ENCODE measurements around the gene MGMT.

Gene MGMT

DNA sequence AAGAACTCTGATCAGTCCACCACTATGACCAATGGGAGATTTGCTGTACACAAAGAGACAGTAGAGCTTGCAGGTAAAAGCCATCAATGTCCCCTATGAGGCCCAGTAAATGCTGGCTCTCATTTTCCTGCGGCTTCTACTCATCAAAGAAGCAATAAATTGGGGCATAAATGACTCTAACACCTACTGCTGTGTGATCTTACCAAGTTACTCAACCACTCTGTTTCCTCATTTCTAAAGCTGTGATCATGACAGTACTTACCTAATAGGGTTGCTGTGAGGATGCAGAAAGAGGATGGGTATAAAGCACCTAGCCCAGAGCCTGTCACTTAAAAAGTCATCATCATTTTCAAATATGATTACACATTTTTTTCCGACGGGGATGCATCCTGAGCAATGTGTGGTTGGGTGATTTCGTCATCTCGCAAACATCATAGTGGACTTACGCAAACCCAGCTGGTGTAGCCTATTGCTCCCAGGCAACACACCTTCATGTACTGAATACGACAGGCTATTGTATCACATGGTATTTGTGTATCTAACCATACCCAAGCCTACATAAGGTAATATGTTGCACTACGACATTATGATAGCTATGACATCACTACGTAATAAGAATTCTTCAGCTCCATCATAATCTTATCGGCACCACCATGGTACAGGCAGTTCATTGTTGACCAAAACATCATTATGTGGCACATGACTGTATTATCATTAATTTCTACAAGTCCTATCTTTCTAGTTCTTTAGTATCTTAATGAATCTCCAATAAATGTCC, 7.1 kb upstream of the MGMT start:
- no peak for DNase-seq

DNA sequence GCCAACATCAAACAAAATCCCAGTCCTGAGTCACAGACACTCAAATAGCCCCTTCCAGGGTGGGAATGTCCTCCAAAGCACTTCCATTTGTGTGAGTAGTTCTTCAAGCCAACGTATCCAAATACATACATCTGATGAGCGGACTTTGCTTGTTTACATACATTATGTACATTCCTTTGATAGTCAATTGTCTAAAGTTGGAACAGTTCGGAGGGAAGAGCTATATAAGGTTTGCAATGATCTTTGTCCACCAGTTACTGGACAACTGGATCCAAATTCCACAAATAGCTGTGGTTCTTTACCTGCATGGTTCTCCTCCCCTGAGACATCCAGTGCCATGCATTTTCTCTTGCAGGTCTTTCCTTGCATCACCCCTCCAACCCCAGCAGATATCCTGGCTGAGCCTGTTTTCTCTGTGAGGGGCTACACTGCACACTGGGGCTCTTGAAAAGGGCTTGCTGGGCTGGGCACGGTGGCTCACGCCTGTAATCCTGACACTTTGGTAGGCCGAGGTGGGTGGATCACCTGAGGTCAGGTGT, 4.7 kb upstream of the MGMT start:
- DNase-seq: no peak

DNA sequence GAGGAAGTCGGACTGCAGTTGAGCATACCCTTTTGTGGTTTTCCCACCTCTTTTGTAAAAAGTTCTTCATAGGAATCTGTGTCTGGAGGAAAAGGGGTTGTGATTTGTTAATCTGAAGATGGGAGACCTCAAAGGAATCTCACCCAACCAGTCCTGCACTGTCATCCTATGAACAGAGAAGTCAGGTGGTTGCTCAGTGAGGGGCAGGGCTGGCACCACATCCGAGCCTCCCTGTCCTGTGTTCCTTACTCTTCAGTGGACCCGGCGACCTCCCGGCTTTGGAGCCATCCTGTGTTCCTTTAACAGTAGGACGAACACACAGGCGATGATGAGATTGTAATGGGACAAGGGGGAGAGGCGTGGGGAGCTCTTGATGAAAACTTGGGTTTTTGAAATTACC, 2.8 kb upstream of the MGMT start:
- DNase-seq: no peak

GRCh38 chr10:129465796-129466702, 992 bp upstream of the MGMT start:
- no peak for DNase-seq

GRCh38 chr10:129467359-129468064, 471 bp downstream of the MGMT start:
- DNase-seq: no peak

- no peak for DNase-seq
These were observed 1.1 kb downstream of the MGMT start for GRCh38 chr10:129468187-129468586.

- DNase-seq: no peak
These were observed 3.2 kb downstream of the MGMT start for GRCh38 chr10:129470103-129470851.

DNA sequence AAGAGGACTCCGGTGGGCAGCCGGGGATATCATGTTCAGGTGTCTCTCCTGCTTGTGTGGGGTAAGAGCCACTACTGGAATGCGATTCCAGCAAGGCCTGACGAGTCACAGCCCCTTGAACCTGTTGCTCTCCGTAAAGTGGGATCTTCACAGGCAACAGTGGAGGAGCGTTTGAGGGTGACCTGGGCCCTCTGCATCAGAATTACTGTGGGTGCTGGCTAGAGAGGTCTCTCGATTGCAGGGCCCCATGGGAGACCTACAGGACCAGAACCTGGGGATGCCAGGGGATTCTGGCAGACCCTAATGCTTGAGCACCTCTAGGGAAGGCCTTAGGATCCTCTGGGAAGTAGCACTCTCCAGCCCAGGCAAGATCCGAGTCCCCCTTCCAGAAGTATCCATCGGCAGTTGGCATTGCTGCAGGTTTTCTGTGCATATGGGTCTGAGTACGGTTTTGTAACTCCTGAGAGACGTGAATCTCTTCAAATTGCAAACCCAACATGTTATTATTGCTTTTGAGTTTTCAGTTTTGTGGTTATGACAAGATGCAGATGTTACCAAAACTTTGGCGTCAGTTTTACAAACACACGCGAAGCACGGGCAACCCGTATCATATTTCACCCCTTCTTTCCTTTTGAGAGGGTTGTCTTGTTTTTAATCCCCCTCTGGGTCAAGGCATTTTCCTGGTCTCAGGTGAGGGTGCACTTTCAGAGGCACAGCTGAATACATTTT, 4.6 kb downstream of the MGMT start:
- DNase-seq: no peak

DNA sequence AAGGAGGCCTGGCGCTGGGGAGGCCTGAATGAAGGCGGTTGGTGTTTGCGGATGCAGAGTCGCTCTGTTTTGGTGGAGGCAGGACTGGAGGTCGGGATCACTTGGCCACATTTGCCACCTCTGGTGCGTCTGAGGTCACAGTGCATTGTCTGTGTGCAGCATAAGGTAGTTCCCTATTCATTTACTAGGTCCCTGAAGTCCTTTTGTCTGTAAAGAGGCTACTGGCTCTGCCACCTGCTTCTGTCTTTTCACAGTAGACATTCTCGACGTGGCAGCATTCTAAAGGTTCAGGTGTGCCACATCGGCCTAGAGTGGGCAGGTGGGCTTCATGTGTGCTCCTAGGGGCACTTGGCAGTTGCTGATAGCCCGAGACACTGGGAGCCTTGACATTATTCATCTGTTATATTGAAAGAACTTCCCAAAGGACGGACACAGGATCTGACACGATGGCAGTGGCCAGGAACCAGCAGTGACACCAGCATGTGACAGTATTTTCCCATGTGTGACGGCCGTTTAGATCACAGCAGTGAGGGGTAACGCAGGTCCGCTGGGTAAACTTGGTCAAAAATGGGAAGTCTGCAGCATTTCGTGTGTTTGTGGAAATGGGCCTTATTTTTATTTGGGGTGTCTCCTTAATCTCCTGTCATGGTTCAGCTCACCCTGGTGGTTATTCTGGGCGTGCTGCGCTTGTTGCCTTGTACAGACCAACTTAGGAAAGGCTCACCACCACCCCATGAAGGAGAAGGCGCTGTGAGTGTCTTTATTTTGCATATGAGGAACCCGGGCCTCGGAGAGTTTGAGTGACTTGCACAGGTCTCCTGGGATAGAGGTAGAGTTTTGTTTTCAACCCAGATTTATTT, 5.9 kb downstream of the MGMT start:
- no peak for DNase-seq

GRCh38 chr10:129474642-129475041, 7.6 kb downstream of the MGMT start:
- no peak for DNase-seq

- no peak for DNase-seq
These were observed 9.4 kb downstream of the MGMT start for GRCh38 chr10:129476431-129476830.

DNA sequence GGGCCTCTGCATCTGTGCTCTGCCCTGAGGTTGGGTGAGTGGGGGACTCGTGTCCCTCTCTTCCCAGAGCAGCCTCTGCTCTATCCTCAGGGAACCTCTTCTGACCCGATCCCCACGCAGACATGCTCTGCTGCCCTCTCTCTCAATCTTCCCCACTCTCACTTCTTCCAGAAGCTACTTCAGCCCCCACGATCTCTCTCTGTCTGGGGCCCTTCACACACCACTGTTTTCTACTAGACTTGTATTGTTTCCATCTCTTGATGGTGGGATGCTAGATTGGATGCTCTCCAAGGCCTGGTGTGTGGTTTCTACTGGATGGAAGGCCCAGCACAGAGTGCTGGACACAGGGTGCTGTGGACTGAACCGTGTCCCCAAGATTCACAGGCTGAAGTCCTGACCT, 10.0 kb downstream of the MGMT start:
- no peak for DNase-seq

DNA sequence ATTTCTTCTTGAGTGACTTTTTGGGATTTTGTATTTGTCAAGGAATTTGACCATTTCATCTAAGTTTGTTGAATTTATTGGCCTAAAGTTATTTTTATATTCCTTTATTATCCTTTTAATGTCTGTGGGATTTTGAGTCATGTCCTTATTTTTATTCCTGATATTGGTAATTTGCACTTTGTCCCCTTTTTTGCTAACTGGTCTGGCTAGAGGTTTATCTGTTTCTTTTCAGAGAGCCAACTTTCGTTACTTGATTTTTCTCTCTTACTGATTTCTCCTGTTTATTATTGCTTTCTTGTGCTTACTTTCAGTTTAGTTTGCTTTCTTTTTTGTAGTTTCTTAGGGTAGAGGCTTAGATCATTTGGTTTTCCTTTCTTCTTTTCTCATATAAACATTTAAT, 14.6 kb downstream of the MGMT start:
- DNase-seq: no peak

GRCh38 chr10:129483430-129484010, 16.5 kb downstream of the MGMT start:
- no peak for DNase-seq

DNA sequence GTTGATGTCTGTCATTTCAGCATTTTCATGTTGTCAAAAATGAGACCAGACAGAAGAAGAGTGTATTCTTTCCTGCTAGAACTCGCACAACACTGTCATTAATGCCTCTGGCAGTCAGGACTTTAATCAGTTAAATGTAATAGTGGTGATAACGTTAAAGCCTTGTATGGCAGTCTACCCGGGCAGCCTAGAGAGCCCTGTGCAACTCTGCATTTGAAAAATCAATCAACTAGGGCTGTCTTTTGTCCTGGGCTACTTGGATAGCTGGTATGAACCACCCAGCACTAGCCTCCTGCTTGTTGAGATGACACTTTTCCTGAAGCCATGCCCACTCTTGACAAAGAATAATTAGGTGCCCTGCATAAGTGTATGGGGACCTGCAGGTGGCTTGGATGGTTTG, 19.8 kb downstream of the MGMT start:
- no peak for DNase-seq

DNA sequence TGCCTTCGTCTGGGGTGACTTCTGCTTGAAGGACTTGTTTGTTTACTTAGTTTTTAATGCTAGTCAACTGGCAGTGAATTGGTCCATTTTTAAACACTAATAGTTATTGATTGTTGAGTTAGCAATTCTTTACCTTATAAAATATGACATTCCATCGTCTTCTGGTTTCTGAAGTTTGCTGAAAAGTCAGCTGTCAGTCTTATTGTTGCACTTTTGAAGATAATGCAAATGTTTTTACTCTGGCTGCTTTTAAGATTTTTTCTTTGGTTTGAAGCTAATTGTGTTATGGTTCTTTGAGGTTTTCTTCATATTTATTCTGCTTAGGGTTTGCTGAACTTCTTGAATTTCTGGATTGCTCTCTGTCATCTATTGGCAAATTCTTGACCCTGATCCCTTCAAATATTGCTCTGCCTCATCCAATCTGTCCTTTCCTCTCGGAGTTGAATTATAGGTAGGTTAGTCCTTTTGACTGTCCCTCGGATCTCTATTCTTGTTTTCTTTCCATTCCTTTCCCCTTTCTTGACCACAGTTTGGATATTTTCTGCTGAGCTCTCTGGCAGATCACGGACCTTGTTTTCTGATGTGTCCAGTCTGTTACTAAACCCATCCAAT, 24.2 kb downstream of the MGMT start:
- DNase-seq: no peak

DNA sequence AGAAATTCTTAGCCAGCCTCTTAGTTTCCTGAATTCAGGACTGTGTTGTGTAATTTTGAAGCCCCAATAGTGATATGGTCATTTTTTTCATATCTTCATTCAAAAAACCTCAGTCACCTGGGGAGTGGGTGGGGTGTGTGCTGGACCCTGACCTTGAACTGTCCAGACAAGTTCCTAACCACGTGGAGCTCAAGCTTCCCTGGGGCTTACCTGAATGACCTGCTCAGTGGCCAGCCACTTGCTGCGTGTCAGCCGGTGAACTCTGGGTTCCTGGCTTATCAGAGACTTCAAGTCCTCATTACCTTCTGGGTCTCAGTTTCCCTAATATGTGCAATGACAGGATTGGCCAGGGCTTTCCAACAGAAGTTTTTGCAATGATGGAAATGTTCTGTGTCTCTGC, 27.1 kb downstream of the MGMT start:
- DNase-seq: no peak

DNA sequence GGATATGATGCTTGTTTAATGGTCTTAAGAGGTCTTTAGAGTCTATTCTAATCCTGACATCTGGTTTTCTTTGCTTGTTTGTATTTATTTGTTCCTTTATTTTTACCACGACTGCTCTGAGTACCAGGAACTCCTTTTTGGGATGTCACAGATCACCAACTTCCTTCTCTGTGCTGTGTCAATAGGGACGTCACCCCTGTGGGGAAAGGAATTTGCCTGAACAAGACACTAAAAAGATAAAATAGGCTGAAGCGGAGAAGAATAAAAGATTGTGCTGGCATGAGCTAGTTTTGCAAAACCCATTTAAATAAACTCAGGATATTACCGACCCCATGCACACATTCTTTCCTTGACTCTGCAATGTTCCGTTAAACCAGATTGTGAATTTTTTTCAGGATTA, 27.7 kb downstream of the MGMT start:
- DNase-seq: no peak

- no peak for DNase-seq
These were observed 28.2 kb downstream of the MGMT start for GRCh38 chr10:129495256-129495655.

- no peak for DNase-seq
These were observed 28.7 kb downstream of the MGMT start for GRCh38 chr10:129495698-129496097.
